Measurements from ENCODE around the gene PLA2G4B. TPM values are rescaled to one million over a fixed set of nuclear protein-coding genes. Genes with fewer than 3 reads are reported as not detected.

Gene PLA2G4B
- total and polyA plus RNA-seq, 2 donors (not counting 1 experiment from before 2014, with no cell fraction given), result 22.6 to 33.2 TPM

- Mint-ChIP-seq H3K27ac (peak overlapping the region; percentile 97), H3K4me3 (peak overlapping the region; percentile 84), H3K27me3 (no peaks in the 10 kb centered on the region), H3K9me3 (ENCODE audit: insufficient read depth) (no peaks in the 10 kb centered on the region), H3K4me1 (peaks cover 44% of the 10 kb centered on the region)
- Histone ChIP-seq H3K4me3 (ENCODE audit: control extremely low read depth in 1 of 5, extremely low read depth in 1 of 5, insufficient read depth in 1 of 5, low read depth in 2 of 5, low read length in 4 of 5) (peak overlapping the region in 4 of 5 experiments; percentile 10 to 47 (median 30)), H3K9me3 (ENCODE audit: control extremely low read depth in 1 of 3, control insufficient read depth in 2 of 3, insufficient read depth in 1 of 3, low read length in 2 of 3) (peaks cover 0 to 9% (median 2%) of the 10 kb centered on the region in 3 donors), H3K4me2 (replicated peaks; ENCODE audit: low read depth, low read length, poor library complexity, severe bottlenecking) (peak overlapping the region; percentile 77), H3K27me3 (replicated peaks in 1 of 4; ENCODE audit: control extremely low read depth in 1 of 4, control insufficient read depth in 3 of 4, insufficient read depth in 4 of 4, low read length in 3 of 4) (no peaks in the 10 kb centered on the region), H3K4me1 (ENCODE audit: control insufficient read depth in 2 of 2, insufficient read depth in 2 of 2, low read length in 2 of 2) (peaks cover 37 to 45% of the 10 kb centered on the region in 2 donors), H3K79me2 (ENCODE audit: control insufficient read depth, insufficient read depth, low read length) (peaks cover 4% of the 10 kb centered on the region), H3K9ac (ENCODE audit: low read length) (peak overlapping the region; percentile 49), H3K27ac (ENCODE audit: low read length in 2 of 2) (peak overlapping the region; percentile 71 to 80), H2AFZ (ENCODE audit: insufficient read depth, low read depth, low read length, poor library complexity, severe bottlenecking) (peak overlapping the region; percentile 70), H4K20me1 (ENCODE audit: control insufficient read depth, insufficient read depth, low read length, poor library complexity, severe bottlenecking) (no peaks in the 10 kb centered on the region), H3K36me3 (replicated peaks in 1 of 2; ENCODE audit: control extremely low read depth in 1 of 2, control insufficient read depth in 1 of 2, extremely low read depth in 1 of 2, insufficient read depth in 2 of 2, low read length in 1 of 2) (peaks cover 2% of the 10 kb centered on the region in 2 experiments)
- 78% methylated on average over 16 of the region's 17 CpGs for WGBS (ENCODE audit: insufficient coverage)
- ChIA-PET CTCF (interaction anchor here (0.7 to 11.0 kb wide), 9 partner anchors 8 to 121 kb away, joined by 3 to 81 read pairs (median 5); partner anchors contain the start of genes EHD4 and MAPKBP1), POLR2A (interaction anchor here (1.5 to 1.7 kb wide), 3 partner anchors 10 to 120 kb away, joined by 4 to 7 read pairs (median 6); partner anchors contain the start of gene MAPKBP1)
- TF ChIP-seq CTCF (IDR thresholded peaks at IDR 0.05) (no peak), EZH2 (IDR thresholded peaks at IDR 0.05; ENCODE audit: borderline replicate concordance, insufficient read depth, low read depth, low read length, poor library complexity, severe bottlenecking) (no peak)
- ATAC-seq (ENCODE audit: low read depth), result no peak
- intact Hi-C loops (cut with micrococcal nuclease), result loop anchor here (1.0 to 10.0 kb wide), 5 partner anchors 10 to 990 kb away; partner anchors contain the start of genes JMJD7 and MAPKBP1
- DNase-seq, result no peak
These were observed 55.7 kb downstream of the PLA2G4B start for GRCh38 chr15:41894251-41894790.
